ENCODE measurements around the gene HMX3.

DNA sequence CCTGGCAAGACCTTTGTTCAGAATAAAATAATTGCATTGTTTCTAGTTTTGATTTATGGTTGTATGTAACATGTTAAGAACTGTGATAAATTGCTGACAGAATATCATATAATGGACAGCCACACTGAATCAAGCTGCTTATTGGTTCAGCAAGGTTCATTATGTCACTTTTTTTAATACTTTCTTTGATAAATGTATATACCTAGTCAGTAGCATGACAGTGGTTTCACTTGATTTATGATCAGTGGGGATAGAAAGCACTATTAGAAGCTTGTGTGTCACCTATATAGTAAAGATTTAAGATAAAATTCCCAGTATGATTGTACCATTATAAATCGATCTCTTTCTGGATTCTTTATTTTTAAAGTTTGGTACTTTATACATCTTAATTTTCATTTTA is 22.9 kb downstream of the HMX3 start:
- TF ChIP-seq, protein P1, sequence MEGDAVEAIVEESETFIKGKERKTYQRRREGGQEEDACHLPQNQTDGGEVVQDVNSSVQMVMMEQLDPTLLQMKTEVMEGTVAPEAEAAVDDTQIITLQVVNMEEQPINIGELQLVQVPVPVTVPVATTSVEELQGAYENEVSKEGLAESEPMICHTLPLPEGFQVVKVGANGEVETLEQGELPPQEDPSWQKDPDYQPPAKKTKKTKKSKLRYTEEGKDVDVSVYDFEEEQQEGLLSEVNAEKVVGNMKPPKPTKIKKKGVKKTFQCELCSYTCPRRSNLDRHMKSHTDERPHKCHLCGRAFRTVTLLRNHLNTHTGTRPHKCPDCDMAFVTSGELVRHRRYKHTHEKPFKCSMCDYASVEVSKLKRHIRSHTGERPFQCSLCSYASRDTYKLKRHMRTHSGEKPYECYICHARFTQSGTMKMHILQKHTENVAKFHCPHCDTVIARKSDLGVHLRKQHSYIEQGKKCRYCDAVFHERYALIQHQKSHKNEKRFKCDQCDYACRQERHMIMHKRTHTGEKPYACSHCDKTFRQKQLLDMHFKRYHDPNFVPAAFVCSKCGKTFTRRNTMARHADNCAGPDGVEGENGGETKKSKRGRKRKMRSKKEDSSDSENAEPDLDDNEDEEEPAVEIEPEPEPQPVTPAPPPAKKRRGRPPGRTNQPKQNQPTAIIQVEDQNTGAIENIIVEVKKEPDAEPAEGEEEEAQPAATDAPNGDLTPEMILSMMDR (IDR thresholded peaks at IDR 0.05; ENCODE audit: insufficient read depth, low read length, poor library complexity, severe bottlenecking): no peak
- no peak for TF ChIP-seq EZH2phosphoT487 (conservative IDR thresholded peaks at IDR 0.05; ENCODE audit: low read length)
